AG09309 (cell line): ENCODE results near the gene KIF6.

Experiments
- DNase-seq: peaks from one replicate; pipeline ENCODE4 v3.0.0-alpha.2; 2010; ENCODE audit warnings: low read depth
- H3K4me3 ChIP-seq: 2 replicates; pipeline ENCODE4 v1.5.1; 2011; ENCODE audit warnings: mild to moderate bottlenecking, low read depth, low read length, moderate library complexity; ENCODE audit not compliant: control insufficient read depth
- TF ChIP-seq, protein P1 (sequence below): IDR thresholded peaks from 2 replicates; pipeline ENCODE4 v1.5.1; 2011; ENCODE audit warnings: mild to moderate bottlenecking, low read depth, low read length, inconsistent platforms; ENCODE audit not compliant: insufficient read depth, control insufficient read depth; ENCODE audit errors: missing control alignments

Gene KIF6

DNA sequence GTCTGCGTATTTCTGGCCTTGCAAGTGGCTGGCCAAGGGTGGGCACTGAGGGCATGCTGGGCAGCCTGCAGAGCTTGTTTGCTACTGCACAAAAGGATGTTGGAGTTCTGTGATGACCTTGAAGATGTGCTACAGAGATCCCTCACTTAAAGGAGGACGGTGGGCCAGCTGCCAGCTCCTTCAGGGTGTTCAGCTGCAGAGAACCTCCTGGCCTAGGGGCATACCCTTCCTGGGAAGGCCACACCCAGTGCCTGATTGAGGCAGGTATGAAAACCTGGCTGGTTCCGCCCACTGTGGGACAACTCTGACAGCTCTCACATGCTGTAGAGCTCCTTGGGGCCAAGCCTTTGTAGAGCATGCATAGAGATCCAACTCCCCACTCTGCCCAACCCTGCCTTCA, 408.0 kb downstream of the KIF6 start:
- TF ChIP-seq, protein P1, sequence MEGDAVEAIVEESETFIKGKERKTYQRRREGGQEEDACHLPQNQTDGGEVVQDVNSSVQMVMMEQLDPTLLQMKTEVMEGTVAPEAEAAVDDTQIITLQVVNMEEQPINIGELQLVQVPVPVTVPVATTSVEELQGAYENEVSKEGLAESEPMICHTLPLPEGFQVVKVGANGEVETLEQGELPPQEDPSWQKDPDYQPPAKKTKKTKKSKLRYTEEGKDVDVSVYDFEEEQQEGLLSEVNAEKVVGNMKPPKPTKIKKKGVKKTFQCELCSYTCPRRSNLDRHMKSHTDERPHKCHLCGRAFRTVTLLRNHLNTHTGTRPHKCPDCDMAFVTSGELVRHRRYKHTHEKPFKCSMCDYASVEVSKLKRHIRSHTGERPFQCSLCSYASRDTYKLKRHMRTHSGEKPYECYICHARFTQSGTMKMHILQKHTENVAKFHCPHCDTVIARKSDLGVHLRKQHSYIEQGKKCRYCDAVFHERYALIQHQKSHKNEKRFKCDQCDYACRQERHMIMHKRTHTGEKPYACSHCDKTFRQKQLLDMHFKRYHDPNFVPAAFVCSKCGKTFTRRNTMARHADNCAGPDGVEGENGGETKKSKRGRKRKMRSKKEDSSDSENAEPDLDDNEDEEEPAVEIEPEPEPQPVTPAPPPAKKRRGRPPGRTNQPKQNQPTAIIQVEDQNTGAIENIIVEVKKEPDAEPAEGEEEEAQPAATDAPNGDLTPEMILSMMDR: no peak
- no peak for DNase-seq
- H3K4me3 ChIP-seq: no peak overlapping the region

DNA sequence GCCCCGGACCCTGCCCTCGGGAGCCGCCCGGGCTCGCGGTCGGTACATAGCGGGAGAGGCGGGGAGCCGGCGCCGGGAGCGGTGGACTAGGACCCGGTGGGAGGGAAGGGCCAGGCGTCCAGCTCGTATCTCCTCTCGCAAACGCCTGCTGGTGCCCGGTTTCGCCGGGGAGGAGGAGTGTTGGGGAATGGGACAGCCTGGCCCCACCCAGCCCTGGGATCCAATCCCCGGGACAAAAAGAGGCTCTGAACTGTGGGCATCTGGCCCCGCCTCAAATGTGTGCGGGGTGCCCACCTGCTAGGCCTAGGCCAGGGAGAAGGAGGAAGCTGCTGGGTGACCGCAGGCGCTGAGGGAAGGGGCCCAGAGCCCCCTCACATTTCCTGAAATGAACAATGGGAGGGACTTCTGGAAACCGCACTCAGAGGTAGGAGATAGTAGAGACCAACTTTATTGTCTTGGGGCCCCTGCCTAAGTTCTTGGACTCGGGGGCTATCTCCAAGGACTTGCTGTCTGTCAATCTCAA, 410.9 kb downstream of the KIF6 start, which contains the start of gene KCNK17:
TSS of gene KCNK17 (minus strand) at position 147 of the 523 bp plus-strand sequence. CDS start at position 48, 99 bp downstream.
- DNase-seq: no peak
- no peak within 1 kb of the TSS for H3K4me3 ChIP-seq
- TF ChIP-seq, protein P1: no peak

GRCh38 chr6:39313526-39314272, 411.5 kb downstream of the KIF6 start:
- H3K4me3 ChIP-seq: no peak overlapping the region
- DNase-seq: no peak
- TF ChIP-seq, protein P1: no peak

DNA sequence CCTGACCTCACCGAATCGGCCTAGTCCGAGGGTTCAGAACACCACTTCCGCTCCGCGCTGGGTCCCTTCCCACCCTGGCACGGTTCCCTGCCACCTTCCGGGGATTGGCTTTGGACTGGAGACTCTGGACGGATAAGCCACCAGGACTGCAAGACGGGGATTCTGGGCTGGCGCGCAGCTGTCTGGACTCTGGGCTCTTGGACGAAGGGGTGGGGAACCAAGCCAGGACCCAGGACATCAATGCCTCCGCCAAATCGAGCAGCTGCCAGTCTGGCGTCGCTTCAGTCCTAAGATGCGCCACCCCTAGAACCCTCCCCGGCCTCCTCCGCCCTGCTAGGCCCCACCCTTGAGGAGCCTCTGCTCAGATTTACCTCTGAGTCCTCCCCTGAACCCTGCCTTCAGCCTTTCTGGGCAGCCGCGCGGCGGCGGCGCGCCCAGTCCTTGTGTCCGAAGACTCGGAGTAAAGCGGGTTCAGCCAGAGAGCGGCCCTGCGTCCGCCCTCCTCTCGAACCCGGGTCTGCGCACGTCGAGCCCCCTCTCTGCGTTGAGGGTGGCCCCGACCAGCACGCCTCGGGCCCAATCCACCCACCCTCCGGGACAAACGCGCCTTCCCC, 412.2 kb downstream of the KIF6 start:
- TF ChIP-seq, protein P1: no peak
- DNase-seq: no peak
- H3K4me3 ChIP-seq: no peak overlapping the region

- H3K4me3 ChIP-seq: no peak overlapping the region
- no peak for DNase-seq
- TF ChIP-seq, protein P1: no peak
These were observed 414.7 kb downstream of the KIF6 start for GRCh38 chr6:39310542-39310941.

- TF ChIP-seq, protein P1: peak; percentile 93
- DNase-seq: peak; percentile 45
- H3K4me3 ChIP-seq: no peak overlapping the region
These were observed 415.2 kb downstream of the KIF6 start for GRCh38 chr6:39309942-39310531.
